H1 (cell line): ENCODE measurements around the gene DBNDD1.

Source experiments
- EP300 ChIP-seq, 2 experiments: IDR thresholded peaks; 1 replicate in 1 of 2; 2 replicates in 1 of 2; pipeline ENCODE4 v1.6.1; 2011 to 2012; ENCODE audit warnings: low read depth in 2 of 2, low read length in 2 of 2, mild to moderate bottlenecking in 2 of 2, borderline replicate concordance in 1 of 2, inconsistent platforms in 1 of 2, moderate library complexity in 1 of 2
- EZH2 ChIP-seq: fragments of 200-600 bp; sonication (generic); IDR thresholded peaks from 2 replicates; pipeline ENCODE4 v1.7.1; 2012; ENCODE audit warnings: low read depth, mild to moderate bottlenecking, moderate library complexity, low read length, inconsistent platforms; ENCODE audit not compliant: severe bottlenecking
- HDAC6 ChIP-seq: IDR thresholded peaks from one replicate; pipeline ENCODE4 v1.7.1; 2012; ENCODE audit warnings: low read depth, mild to moderate bottlenecking, inconsistent platforms, low read length, moderate library complexity
- POLR2A ChIP-seq, 2 experiments: IDR thresholded peaks; 1 replicate in 1 of 2; 2 replicates in 1 of 2; pipeline ENCODE4 v1.6.1; 2011; ENCODE audit warnings: low read depth in 2 of 2, low read length in 2 of 2, mild to moderate bottlenecking in 2 of 2; ENCODE audit errors: control extremely low read depth in 1 of 2
- RAD21 ChIP-seq, 2 experiments: IDR thresholded peaks in 1 of 2; conservative IDR thresholded peaks in 1 of 2; 2 replicates each; pipeline ENCODE4 v1.6.1; 2011; ENCODE audit warnings: low read depth in 2 of 2, low read length in 2 of 2, improper control_type of control experiment in 1 of 2, inconsistent platforms in 1 of 2, mild to moderate bottlenecking in 1 of 2, moderate library complexity in 1 of 2
- TAF1 ChIP-seq: IDR thresholded peaks from 2 replicates; pipeline ENCODE4 v1.6.1; 2011; ENCODE audit warnings: mild to moderate bottlenecking, low read depth, low read length
- TAF7 ChIP-seq: optimal IDR thresholded peaks from 2 replicates; pipeline ENCODE3; 2011; ENCODE audit warnings: low read depth, mild to moderate bottlenecking, inconsistent platforms, low read length, moderate library complexity, borderline replicate concordance
- TEAD4 ChIP-seq: IDR thresholded peaks from 2 replicates; pipeline ENCODE4 v1.6.1; 2012; ENCODE audit warnings: low read depth, low read length, inconsistent platforms, mixed read lengths
- TF ChIP-seq, protein P1 (sequence below), 3 experiments: IDR thresholded peaks; 1 replicate in 2 of 3; 2 replicates in 1 of 3; pipeline versions ENCODE4 v1.5.1 to v1.6.1; 2011; ENCODE audit warnings: low read length in 3 of 3, mild to moderate bottlenecking in 3 of 3, inconsistent platforms in 2 of 3, low read depth in 1 of 3, moderate library complexity in 1 of 3; ENCODE audit not compliant: insufficient read depth in 1 of 3; ENCODE audit errors: control extremely low read depth in 1 of 3
- TF ChIP-seq, protein P2 (sequence below): IDR thresholded peaks from 2 replicates; pipeline ENCODE4 v1.6.1; 2011; ENCODE audit warnings: low read length, improper control_type of control experiment

DNA sequence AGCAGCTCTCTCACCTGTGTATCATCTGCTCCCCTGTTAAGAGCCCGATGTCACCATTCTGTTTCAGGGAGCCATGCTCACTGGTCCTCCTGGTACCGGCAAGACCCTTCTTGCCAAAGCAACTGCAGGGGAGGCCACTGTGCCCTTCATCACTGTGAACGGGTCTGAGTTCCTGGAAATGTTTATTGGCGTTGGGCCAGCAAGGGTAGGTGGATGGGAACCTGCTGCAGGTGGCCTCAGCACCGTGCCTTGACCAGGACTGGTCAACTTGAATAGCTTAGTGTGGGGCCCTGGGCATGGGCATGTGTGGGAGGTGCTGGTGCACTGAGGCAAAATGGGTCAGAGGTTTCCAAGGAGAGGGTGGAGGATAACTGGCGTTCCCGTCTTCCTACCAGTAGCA is 28.5 kb downstream of the DBNDD1 start:
- TF ChIP-seq, protein P1, sequence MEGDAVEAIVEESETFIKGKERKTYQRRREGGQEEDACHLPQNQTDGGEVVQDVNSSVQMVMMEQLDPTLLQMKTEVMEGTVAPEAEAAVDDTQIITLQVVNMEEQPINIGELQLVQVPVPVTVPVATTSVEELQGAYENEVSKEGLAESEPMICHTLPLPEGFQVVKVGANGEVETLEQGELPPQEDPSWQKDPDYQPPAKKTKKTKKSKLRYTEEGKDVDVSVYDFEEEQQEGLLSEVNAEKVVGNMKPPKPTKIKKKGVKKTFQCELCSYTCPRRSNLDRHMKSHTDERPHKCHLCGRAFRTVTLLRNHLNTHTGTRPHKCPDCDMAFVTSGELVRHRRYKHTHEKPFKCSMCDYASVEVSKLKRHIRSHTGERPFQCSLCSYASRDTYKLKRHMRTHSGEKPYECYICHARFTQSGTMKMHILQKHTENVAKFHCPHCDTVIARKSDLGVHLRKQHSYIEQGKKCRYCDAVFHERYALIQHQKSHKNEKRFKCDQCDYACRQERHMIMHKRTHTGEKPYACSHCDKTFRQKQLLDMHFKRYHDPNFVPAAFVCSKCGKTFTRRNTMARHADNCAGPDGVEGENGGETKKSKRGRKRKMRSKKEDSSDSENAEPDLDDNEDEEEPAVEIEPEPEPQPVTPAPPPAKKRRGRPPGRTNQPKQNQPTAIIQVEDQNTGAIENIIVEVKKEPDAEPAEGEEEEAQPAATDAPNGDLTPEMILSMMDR (IDR thresholded peaks at IDR 0.05; ENCODE audit: control extremely low read depth in 1 of 3, insufficient read depth in 1 of 3, low read depth in 1 of 3, low read length in 3 of 3): no peak
- TF ChIP-seq POLR2A (IDR thresholded peaks at IDR 0.05; ENCODE audit: control extremely low read depth in 1 of 2, low read depth in 2 of 2, low read length in 2 of 2): no peak
- no peak for TF ChIP-seq RAD21 (IDR thresholded peaks at IDR 0.05 in 1 of 2, conservative IDR thresholded peaks at IDR 0.05 in 1 of 2; ENCODE audit: low read depth in 2 of 2, low read length in 2 of 2)
- TF ChIP-seq TEAD4: no peak
- TF ChIP-seq, protein P2, sequence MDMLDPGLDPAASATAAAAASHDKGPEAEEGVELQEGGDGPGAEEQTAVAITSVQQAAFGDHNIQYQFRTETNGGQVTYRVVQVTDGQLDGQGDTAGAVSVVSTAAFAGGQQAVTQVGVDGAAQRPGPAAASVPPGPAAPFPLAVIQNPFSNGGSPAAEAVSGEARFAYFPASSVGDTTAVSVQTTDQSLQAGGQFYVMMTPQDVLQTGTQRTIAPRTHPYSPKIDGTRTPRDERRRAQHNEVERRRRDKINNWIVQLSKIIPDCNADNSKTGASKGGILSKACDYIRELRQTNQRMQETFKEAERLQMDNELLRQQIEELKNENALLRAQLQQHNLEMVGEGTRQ: no peak
- no peak for TF ChIP-seq TAF7
- no peak for TF ChIP-seq EZH2
- no peak for TF ChIP-seq EP300 (IDR thresholded peaks at IDR 0.05; ENCODE audit: borderline replicate concordance in 1 of 2, low read depth in 2 of 2, low read length in 2 of 2)
- no peak for TF ChIP-seq HDAC6
- TF ChIP-seq TAF1: no peak
